Mesendoderm (in vitro differentiated cells): ENCODE results near the gene SLC25A24.

Source experiments
- DNase-seq: peaks from one replicate; pipeline ENCODE4 v3.0.0; 2013
- H2AK5ac ChIP-seq: 2 replicates; pipeline ENCODE4 v1.6.1; 2013; ENCODE audit warnings: low read length, inconsistent platforms
- H2BK120ac ChIP-seq: 2 replicates; pipeline ENCODE4 v1.6.1; 2013; ENCODE audit warnings: low read depth, mild to moderate bottlenecking, low read length, moderate library complexity, mixed read lengths
- H2BK15ac ChIP-seq: replicated peaks from 2 replicates; pipeline ENCODE4 v1.6.1; 2013; ENCODE audit warnings: low read depth, mild to moderate bottlenecking, moderate library complexity
- H2BK5ac ChIP-seq: 2 replicates; pipeline ENCODE4 v1.6.1; 2013; ENCODE audit warnings: low read length, inconsistent platforms
- H3K18ac ChIP-seq: 2 replicates; pipeline ENCODE4 v1.6.1; 2013; ENCODE audit warnings: mild to moderate bottlenecking, low read length, mixed read lengths
- H3K23ac ChIP-seq: one replicate; pipeline ENCODE4 v1.6.1; 2013; ENCODE audit warnings: low read length
- H3K27ac ChIP-seq: 2 replicates; pipeline ENCODE4 v1.5.1; 2013; ENCODE audit warnings: low read depth, mild to moderate bottlenecking, inconsistent platforms, low read length, moderate library complexity
- H3K27me3 ChIP-seq: 2 replicates; pipeline ENCODE4 v1.6.1; 2013; ENCODE audit warnings: low read length, control low read depth, mild to moderate bottlenecking, inconsistent platforms; ENCODE audit not compliant: insufficient read depth, poor library complexity
- H3K36me3 ChIP-seq: 2 replicates; pipeline ENCODE4 v1.6.1; 2013; ENCODE audit warnings: low read length, inconsistent platforms; ENCODE audit not compliant: control insufficient read depth, insufficient read depth
- H3K4ac ChIP-seq: one replicate; pipeline ENCODE4 v1.6.1; 2013; ENCODE audit warnings: low read depth, mild to moderate bottlenecking, low read length, moderate library complexity
- H3K4me1 ChIP-seq: 2 replicates; pipeline ENCODE4 v1.6.1; 2013; ENCODE audit warnings: low read depth, low read length, inconsistent platforms; ENCODE audit not compliant: control insufficient read depth
- H3K4me2 ChIP-seq: 2 replicates; pipeline ENCODE4 v1.6.1; 2013; ENCODE audit warnings: low read length
- H3K4me3 ChIP-seq: 2 replicates; pipeline ENCODE4 v1.5.1; 2013; ENCODE audit warnings: mild to moderate bottlenecking, low read length
- H3K56ac ChIP-seq: one replicate; pipeline ENCODE4 v1.6.1; 2013; ENCODE audit warnings: low read length
- H3K79me1 ChIP-seq: 2 replicates; pipeline ENCODE4 v1.6.1; 2013; ENCODE audit warnings: low read length, inconsistent platforms
- H3K79me2 ChIP-seq: 2 replicates; pipeline ENCODE4 v1.6.1; 2013; ENCODE audit warnings: mild to moderate bottlenecking, low read length; ENCODE audit not compliant: control insufficient read depth, insufficient read depth
- H3K9ac ChIP-seq: 2 replicates; pipeline ENCODE4 v1.6.1; 2013; ENCODE audit warnings: low read length, inconsistent platforms
- H4K5ac ChIP-seq: one replicate; pipeline ENCODE4 v1.6.1; 2013; ENCODE audit warnings: low read length
- H4K8ac ChIP-seq: one replicate; pipeline ENCODE4 v1.6.1; 2013; ENCODE audit warnings: low read depth, mild to moderate bottlenecking, control low read depth, low read length, moderate library complexity
- WGBS: extraction: QIAGEN DNeasy Blood & Tissue Kit; methylation state at CpG from one replicate; pipeline ENCODE4 v1.1.7; 2013; ENCODE audit warnings: low lambda C conversion rate, missing lambda C conversion rate; ENCODE audit not compliant: insufficient coverage; ENCODE audit errors: extremely low coverage; 5-methylcytosine and 5-hydroxymethylcytosine counted together

The SLC25A24 gene

DNA sequence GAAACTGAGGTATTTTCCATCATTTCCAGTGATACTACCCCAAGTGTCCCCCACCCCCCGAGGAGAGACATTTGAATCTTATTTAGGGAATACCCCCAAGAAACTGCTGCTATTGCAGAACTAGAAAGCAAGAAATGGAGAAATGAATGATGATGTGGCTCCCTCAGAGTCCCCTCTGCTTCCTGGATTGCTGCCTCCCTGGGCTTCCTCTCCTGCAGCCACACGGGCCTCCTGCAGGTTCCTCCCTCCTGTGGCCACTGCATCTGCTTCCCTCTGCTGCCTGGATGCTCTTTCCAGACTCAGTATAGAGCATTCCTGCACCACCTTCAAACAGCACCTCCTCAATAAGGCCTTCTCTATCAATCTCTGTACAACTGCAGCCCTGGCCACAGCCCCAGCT lies 69.3 kb downstream of the SLC25A24 start:
- Histone ChIP-seq H3K36me3 (peaks cover 2% of the 10 kb centered on the region), H2BK5ac (no peak overlapping the region), H3K79me2 (no peaks in the 10 kb centered on the region), H3K9ac (no peak overlapping the region), H2BK15ac (no peak overlapping the region), H3K4me3 (no peak overlapping the region), H2BK120ac (no peak overlapping the region), H3K27me3 (no peaks in the 10 kb centered on the region), H2AK5ac (no peak overlapping the region), H3K4ac (no peak overlapping the region), H3K27ac (no peak overlapping the region), H3K79me1 (no peaks in the 10 kb centered on the region), H3K23ac (no peak overlapping the region), H3K56ac (no peak overlapping the region), H3K4me2 (no peak overlapping the region), H3K18ac (no peak overlapping the region), H3K4me1 (no peaks in the 10 kb centered on the region), H4K5ac (no peak overlapping the region), H4K8ac (no peak overlapping the region)
- no CpG with 5 or more reads among the region's 2 CpGs for WGBS
- DNase-seq, result no peak

- Histone ChIP-seq H3K79me1 (no peaks in the 10 kb centered on the region), H3K56ac (no peak overlapping the region), H3K18ac (no peak overlapping the region), H3K23ac (no peak overlapping the region), H4K8ac (no peak overlapping the region), H3K4ac (no peak overlapping the region), H3K27ac (no peak overlapping the region), H4K5ac (no peak overlapping the region), H2BK15ac (no peak overlapping the region), H3K4me3 (no peak overlapping the region), H2BK5ac (no peak overlapping the region), H3K36me3 (peaks cover 2% of the 10 kb centered on the region), H3K4me1 (no peaks in the 10 kb centered on the region), H3K79me2 (no peaks in the 10 kb centered on the region), H2BK120ac (no peak overlapping the region), H3K4me2 (no peak overlapping the region), H3K9ac (no peak overlapping the region), H3K27me3 (no peaks in the 10 kb centered on the region), H2AK5ac (no peak overlapping the region)
- WGBS, result no CpG with 5 or more reads among the region's 4 CpGs
- DNase-seq, result no peak
These were observed 70.1 kb downstream of the SLC25A24 start for GRCh38 chr1:108129999-108130398.

- no peak overlapping the region for H3K56ac ChIP-seq
- H4K5ac ChIP-seq, result no peak overlapping the region
- no peak overlapping the region for H3K27ac ChIP-seq
- no peaks in the 10 kb centered on the region for H3K27me3 ChIP-seq
- no peak overlapping the region for H3K4me2 ChIP-seq
- no CpG with 5 or more reads among the region's 7 CpGs for WGBS
- peak; percentile 89 for DNase-seq
- H4K8ac ChIP-seq, result no peak overlapping the region
- no peak overlapping the region for H3K4ac ChIP-seq
- H2AK5ac ChIP-seq, result no peak overlapping the region
- H2BK15ac ChIP-seq, result no peak overlapping the region
- H3K4me3 ChIP-seq, result no peak overlapping the region
- no peak overlapping the region for H2BK120ac ChIP-seq
- H3K9ac ChIP-seq, result no peak overlapping the region
- H3K79me1 ChIP-seq, result no peaks in the 10 kb centered on the region
- H3K4me1 ChIP-seq, result no peaks in the 10 kb centered on the region
- H3K79me2 ChIP-seq, result no peaks in the 10 kb centered on the region
- no peak overlapping the region for H3K18ac ChIP-seq
- no peak overlapping the region for H2BK5ac ChIP-seq
- no peaks in the 10 kb centered on the region for H3K36me3 ChIP-seq
- no peak overlapping the region for H3K23ac ChIP-seq
These were observed 74.6 kb downstream of the SLC25A24 start for GRCh38 chr1:108125312-108126138.

- Histone ChIP-seq H3K4ac (no peak overlapping the region), H4K8ac (no peak overlapping the region), H3K36me3 (no peaks in the 10 kb centered on the region), H3K9ac (no peak overlapping the region), H3K23ac (no peak overlapping the region), H2BK120ac (no peak overlapping the region), H2BK5ac (no peak overlapping the region), H3K79me2 (no peaks in the 10 kb centered on the region), H3K4me2 (no peak overlapping the region), H3K56ac (no peak overlapping the region), H3K27ac (no peak overlapping the region), H2AK5ac (no peak overlapping the region), H3K18ac (no peak overlapping the region), H3K4me3 (no peak overlapping the region), H3K4me1 (no peaks in the 10 kb centered on the region), H3K27me3 (no peaks in the 10 kb centered on the region), H2BK15ac (no peak overlapping the region), H3K79me1 (no peaks in the 10 kb centered on the region), H4K5ac (no peak overlapping the region)
- WGBS, result no CpG with 5 or more reads among the region's 12 CpGs
- DNase-seq, result no peak
These were observed 75.4 kb downstream of the SLC25A24 start for GRCh38 chr1:108124622-108125311.

- no peaks in the 10 kb centered on the region for H3K4me1 ChIP-seq
- no peak overlapping the region for H4K5ac ChIP-seq
- no peak overlapping the region for H3K18ac ChIP-seq
- H3K27ac ChIP-seq, result no peak overlapping the region
- no peak overlapping the region for H2BK5ac ChIP-seq
- no peak overlapping the region for H3K23ac ChIP-seq
- H3K56ac ChIP-seq, result no peak overlapping the region
- DNase-seq, result no peak
- no peaks in the 10 kb centered on the region for H3K27me3 ChIP-seq
- H2AK5ac ChIP-seq, result no peak overlapping the region
- H3K4me2 ChIP-seq, result no peak overlapping the region
- H3K79me2 ChIP-seq, result no peaks in the 10 kb centered on the region
- H3K36me3 ChIP-seq, result no peaks in the 10 kb centered on the region
- H3K4me3 ChIP-seq, result no peak overlapping the region
- no peak overlapping the region for H3K9ac ChIP-seq
- no peaks in the 10 kb centered on the region for H3K79me1 ChIP-seq
- no peak overlapping the region for H3K4ac ChIP-seq
- WGBS, result no CpG with 5 or more reads among the region's 1 CpG
- no peak overlapping the region for H2BK120ac ChIP-seq
- H4K8ac ChIP-seq, result no peak overlapping the region
- no peak overlapping the region for H2BK15ac ChIP-seq
These were observed 76.1 kb downstream of the SLC25A24 start for GRCh38 chr1:108124023-108124422.
